ENCODE results near the gene TPST2. TPM values are rescaled to one million over a fixed set of nuclear protein-coding genes. Genes with fewer than 3 reads are reported as not detected.

The TPST2 gene
- total and polyA plus RNA-seq, 9 of the 15 experiments (the other 6 are each of a cell fraction or from before 2014, with no cell fraction given): 14.2 to 123 (median 60.1) TPM

DNA sequence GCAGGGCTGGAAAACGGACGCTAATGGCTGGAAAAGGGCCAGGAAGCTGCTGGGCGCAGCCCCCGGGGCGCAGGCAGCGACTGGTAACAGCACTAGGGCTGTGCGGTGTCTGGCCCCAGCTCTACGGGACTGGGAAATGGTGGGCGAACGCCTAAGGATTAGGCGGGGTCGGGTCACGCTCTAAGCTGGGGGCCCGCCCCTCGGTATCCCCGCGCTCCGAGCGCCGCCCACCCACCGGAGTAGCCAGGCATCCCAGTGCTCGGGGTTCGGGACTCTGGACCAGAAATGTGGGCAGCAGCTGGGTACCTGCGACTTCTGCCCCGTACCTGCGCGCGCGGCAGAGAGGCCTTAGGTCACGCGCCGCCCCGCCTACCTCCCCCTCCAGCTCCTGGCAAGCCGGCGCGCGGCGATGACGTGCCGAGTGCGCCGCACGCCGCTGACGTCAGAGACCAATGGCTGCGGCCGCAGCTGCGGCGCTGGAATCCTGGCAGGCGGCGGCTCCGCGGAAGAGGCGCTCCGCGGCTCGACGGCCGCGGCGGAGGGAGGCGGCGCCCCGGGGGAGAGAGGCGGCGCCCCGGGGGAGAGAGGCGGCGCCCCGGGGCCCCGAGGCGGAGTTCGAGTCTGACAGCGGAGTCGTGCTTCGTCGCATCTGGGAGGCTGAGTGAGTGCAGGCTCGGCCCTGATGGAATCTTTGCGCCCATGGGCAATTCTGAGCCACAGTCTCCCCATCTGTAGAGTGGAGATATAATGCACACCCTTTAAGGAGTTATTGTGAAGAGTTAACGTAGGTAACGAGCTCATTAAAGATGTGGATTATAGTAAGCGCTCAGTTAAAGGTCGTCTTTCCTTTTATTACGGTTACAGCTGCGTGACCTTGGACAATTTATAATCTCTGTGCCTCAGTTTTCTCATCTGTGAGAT, 106.2 kb downstream of the TPST2 start, which contains the start of the genes HPS4 and SRRD (continued):
- TF ChIP-seq ATF1 (CRISPR knock-in tag; IDR thresholded peaks at IDR 0.05) (peak; percentile 98), ATF1 (tag; IDR thresholded peaks at IDR 0.05) (peak; percentile 99), ARID1B (IDR thresholded peaks at IDR 0.05) (no peak), U2AF2 (optimal IDR thresholded peaks at IDR 0.05; ENCODE audit: low read depth, low read length) (no peak), ZKSCAN1 (IDR thresholded peaks at IDR 0.05; ENCODE audit: low read depth, low read length) (0 out of 2 replicates have a peak, but pooled peaks have one; percentile 9), ZNF134 (CRISPR knock-in tag; conservative IDR thresholded peaks at IDR 0.05) (no peak), U2AF1 (optimal IDR thresholded peaks at IDR 0.05; ENCODE audit: low read depth, low read length) (no peak), JUNB (CRISPR knock-in tag; conservative IDR thresholded peaks at IDR 0.05) (no peak), ZNF282 (CRISPR knock-in tag; IDR thresholded peaks at IDR 0.05) (no peak), ZBTB8A (IDR thresholded peaks at IDR 0.05; ENCODE audit: partially characterized antibody) (no peak), TCF15 (CRISPR knock-in tag; IDR thresholded peaks at IDR 0.05) (no peak), HOXB6 (CRISPR knock-in tag; IDR thresholded peaks at IDR 0.05; ENCODE audit: borderline replicate concordance) (no peak), ZNF324 (CRISPR knock-in tag; IDR thresholded peaks at IDR 0.05) (no peak), RFX7 (CRISPR knock-in tag; IDR thresholded peaks at IDR 0.05) (no peak), PTRF (tag; IDR thresholded peaks at IDR 0.05) (no peak)
- TF ChIP-seq, protein P1, sequence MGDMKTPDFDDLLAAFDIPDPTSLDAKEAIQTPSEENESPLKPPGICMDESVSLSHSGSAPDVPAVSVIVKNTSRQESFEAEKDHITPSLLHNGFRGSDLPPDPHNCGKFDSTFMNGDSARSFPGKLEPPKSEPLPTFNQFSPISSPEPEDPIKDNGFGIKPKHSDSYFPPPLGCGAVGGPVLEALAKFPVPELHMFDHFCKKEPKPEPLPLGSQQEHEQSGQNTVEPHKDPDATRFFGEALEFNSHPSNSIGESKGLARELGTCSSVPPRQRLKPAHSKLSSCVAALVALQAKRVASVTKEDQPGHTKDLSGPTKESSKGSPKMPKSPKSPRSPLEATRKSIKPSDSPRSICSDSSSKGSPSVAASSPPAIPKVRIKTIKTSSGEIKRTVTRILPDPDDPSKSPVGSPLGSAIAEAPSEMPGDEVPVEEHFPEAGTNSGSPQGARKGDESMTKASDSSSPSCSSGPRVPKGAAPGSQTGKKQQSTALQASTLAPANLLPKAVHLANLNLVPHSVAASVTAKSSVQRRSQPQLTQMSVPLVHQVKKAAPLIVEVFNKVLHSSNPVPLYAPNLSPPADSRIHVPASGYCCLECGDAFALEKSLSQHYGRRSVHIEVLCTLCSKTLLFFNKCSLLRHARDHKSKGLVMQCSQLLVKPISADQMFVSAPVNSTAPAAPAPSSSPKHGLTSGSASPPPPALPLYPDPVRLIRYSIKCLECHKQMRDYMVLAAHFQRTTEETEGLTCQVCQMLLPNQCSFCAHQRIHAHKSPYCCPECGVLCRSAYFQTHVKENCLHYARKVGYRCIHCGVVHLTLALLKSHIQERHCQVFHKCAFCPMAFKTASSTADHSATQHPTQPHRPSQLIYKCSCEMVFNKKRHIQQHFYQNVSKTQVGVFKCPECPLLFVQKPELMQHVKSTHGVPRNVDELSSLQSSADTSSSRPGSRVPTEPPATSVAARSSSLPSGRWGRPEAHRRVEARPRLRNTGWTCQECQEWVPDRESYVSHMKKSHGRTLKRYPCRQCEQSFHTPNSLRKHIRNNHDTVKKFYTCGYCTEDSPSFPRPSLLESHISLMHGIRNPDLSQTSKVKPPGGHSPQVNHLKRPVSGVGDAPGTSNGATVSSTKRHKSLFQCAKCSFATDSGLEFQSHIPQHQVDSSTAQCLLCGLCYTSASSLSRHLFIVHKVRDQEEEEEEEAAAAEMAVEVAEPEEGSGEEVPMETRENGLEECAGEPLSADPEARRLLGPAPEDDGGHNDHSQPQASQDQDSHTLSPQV (IDR thresholded peaks at IDR 0.05): no peak
- TF ChIP-seq, protein P2, sequence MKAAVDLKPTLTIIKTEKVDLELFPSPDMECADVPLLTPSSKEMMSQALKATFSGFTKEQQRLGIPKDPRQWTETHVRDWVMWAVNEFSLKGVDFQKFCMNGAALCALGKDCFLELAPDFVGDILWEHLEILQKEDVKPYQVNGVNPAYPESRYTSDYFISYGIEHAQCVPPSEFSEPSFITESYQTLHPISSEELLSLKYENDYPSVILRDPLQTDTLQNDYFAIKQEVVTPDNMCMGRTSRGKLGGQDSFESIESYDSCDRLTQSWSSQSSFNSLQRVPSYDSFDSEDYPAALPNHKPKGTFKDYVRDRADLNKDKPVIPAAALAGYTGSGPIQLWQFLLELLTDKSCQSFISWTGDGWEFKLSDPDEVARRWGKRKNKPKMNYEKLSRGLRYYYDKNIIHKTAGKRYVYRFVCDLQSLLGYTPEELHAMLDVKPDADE (conservative IDR thresholded peaks at IDR 0.05; ENCODE audit: control insufficient read depth, low read depth, low read length): peak; percentile 72
- TF ChIP-seq, protein P3, sequence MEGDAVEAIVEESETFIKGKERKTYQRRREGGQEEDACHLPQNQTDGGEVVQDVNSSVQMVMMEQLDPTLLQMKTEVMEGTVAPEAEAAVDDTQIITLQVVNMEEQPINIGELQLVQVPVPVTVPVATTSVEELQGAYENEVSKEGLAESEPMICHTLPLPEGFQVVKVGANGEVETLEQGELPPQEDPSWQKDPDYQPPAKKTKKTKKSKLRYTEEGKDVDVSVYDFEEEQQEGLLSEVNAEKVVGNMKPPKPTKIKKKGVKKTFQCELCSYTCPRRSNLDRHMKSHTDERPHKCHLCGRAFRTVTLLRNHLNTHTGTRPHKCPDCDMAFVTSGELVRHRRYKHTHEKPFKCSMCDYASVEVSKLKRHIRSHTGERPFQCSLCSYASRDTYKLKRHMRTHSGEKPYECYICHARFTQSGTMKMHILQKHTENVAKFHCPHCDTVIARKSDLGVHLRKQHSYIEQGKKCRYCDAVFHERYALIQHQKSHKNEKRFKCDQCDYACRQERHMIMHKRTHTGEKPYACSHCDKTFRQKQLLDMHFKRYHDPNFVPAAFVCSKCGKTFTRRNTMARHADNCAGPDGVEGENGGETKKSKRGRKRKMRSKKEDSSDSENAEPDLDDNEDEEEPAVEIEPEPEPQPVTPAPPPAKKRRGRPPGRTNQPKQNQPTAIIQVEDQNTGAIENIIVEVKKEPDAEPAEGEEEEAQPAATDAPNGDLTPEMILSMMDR (IDR thresholded peaks at IDR 0.05 in 2 of 3, conservative IDR thresholded peaks at IDR 0.05 in 1 of 3; ENCODE audit: insufficient read depth in 2 of 3, low read depth in 1 of 3, low read length in 3 of 3): no peak
